GM23338 (cell line): ENCODE data around the gene CRELD1. TPM values are rescaled to one million over a fixed set of nuclear protein-coding genes. Genes with fewer than 3 reads are reported as not detected.
A peak's percentile ranks its signal among the peaks of the same experiment; 100 is the strongest.

ENCODE experiments used
- ATAC-seq: fragments of 200-7000 bp; cut with Tn5 transposase; 3 replicates; pipeline ENCODE4 v1.9.1; 2020
- DNase-seq: peaks from one replicate; pipeline ENCODE4 v3.0.0-alpha.2; 2015; ENCODE audit warnings: low spot score
- H2AFZ ChIP-seq: fragments of 200-600 bp; sonication (generic); 2 replicates; pipeline ENCODE4 v1.8.0; 2016; ENCODE audit warnings: antibody characterized with exemption, mild to moderate bottlenecking, moderate library complexity
- H3F3A ChIP-seq: fragments of 200-600 bp; sonication (generic); replicated peaks from 2 replicates; pipeline ENCODE4 v1.8.0; 2017; ENCODE audit warnings: antibody characterized with exemption, mixed run types, low read depth
- H3K27ac ChIP-seq: fragments of 200-600 bp; sonication (generic); 2 replicates; pipeline ENCODE4 v1.6.1; 2016; ENCODE audit warnings: low read depth
- H3K27me3 ChIP-seq: fragments of 200-600 bp; sonication (generic); 2 replicates; pipeline ENCODE4 v1.8.0; 2016; ENCODE audit warnings: mild to moderate bottlenecking, mixed run types, moderate library complexity; ENCODE audit not compliant: insufficient read depth
- H3K36me3 ChIP-seq: fragments of 200-600 bp; sonication (generic); 2 replicates; pipeline ENCODE4 v1.8.0; 2016; ENCODE audit warnings: mild to moderate bottlenecking; ENCODE audit not compliant: insufficient read depth
- H3K4me1 ChIP-seq: fragments of 200-600 bp; sonication (generic); 2 replicates; pipeline ENCODE4 v1.8.0; 2016; ENCODE audit warnings: mild to moderate bottlenecking, moderate library complexity; ENCODE audit not compliant: insufficient read depth
- H3K4me2 ChIP-seq: fragments of 200-600 bp; sonication (generic); 2 replicates; pipeline ENCODE4 v1.7.1; 2017; ENCODE audit warnings: mixed run types
- H3K4me3 ChIP-seq: fragments of 200-600 bp; sonication (generic); 2 replicates; pipeline ENCODE4 v1.6.1; 2016; ENCODE audit warnings: mixed run types
- H3K79me2 ChIP-seq: fragments of 200-600 bp; sonication (generic); replicated peaks from 2 replicates; pipeline ENCODE4 v1.8.0; 2017; ENCODE audit warnings: mild to moderate bottlenecking; ENCODE audit not compliant: insufficient read depth
- H3K9me2 ChIP-seq: fragments of 200-600 bp; sonication (generic); 2 replicates; pipeline ENCODE4 v1.8.0; 2017; ENCODE audit not compliant: insufficient read depth
- H4K20me1 ChIP-seq: fragments of 200-600 bp; sonication (generic); replicated peaks from 2 replicates; pipeline ENCODE4 v1.8.0; 2017; ENCODE audit warnings: mild to moderate bottlenecking; ENCODE audit not compliant: insufficient read depth
- H3K27ac Mint-ChIP-seq: 2 replicates; pipeline ENCODE4 v1.8.0; 2020; ENCODE audit warnings: inconsistent platforms, mild to moderate bottlenecking, moderate library complexity, mixed read lengths
- H3K27me3 Mint-ChIP-seq: 3 replicates; pipeline ENCODE4 v1.8.0; 2022; ENCODE audit warnings: low read depth, mild to moderate bottlenecking, moderate library complexity, mixed read lengths, inconsistent platforms; ENCODE audit not compliant: insufficient read depth, poor library complexity
- H3K36me3 Mint-ChIP-seq: 3 replicates; pipeline ENCODE4 v1.8.0; 2021; ENCODE audit warnings: low read depth, mild to moderate bottlenecking, inconsistent platforms, moderate library complexity, mixed read lengths
- H3K4me1 Mint-ChIP-seq: 3 replicates; pipeline ENCODE4 v1.8.0; 2020; ENCODE audit warnings: mild to moderate bottlenecking, inconsistent platforms, mixed read lengths
- H3K4me3 Mint-ChIP-seq: 3 replicates; pipeline ENCODE4 v1.8.0; 2021; ENCODE audit warnings: moderate library complexity, mild to moderate bottlenecking, inconsistent platforms, mixed read lengths
- H3K9me3 Mint-ChIP-seq: 3 replicates; pipeline ENCODE4 v1.8.0; 2020; ENCODE audit warnings: moderate library complexity, mild to moderate bottlenecking, inconsistent platforms, mixed read lengths
- CREB1 ChIP-seq: fragments of 250-450 bp; sonication (Bioruptor Pico); IDR thresholded peaks from 2 replicates; pipeline ENCODE4 v1.5.0; 2020; ENCODE audit warnings: low read depth, mild to moderate bottlenecking, moderate library complexity
- EZH2 ChIP-seq: fragments of 200-600 bp; sonication (generic); IDR thresholded peaks from one replicate; pipeline ENCODE4 v1.8.0; 2017; ENCODE audit warnings: antibody characterized with exemption, mild to moderate bottlenecking, low read depth; ENCODE audit not compliant: unreplicated experiment
- EZH2phosphoT487 ChIP-seq: fragments of 200-600 bp; sonication (generic); IDR thresholded peaks from one replicate; pipeline ENCODE4 v1.8.1; 2018; ENCODE audit warnings: antibody characterized with exemption; ENCODE audit not compliant: unreplicated experiment
- NANOG ChIP-seq: IDR thresholded peaks from 2 replicates; pipeline ENCODE4 v1.6.1; 2016; ENCODE audit warnings: antibody characterized with exemption, borderline replicate concordance
- STAT1 ChIP-seq: IDR thresholded peaks from one replicate; pipeline ENCODE4 v1.6.1; 2016; ENCODE audit warnings: antibody characterized with exemption; ENCODE audit not compliant: unreplicated experiment
- ZNF331 ChIP-seq: fragments of 250-450 bp; sonication (Bioruptor Pico); IDR thresholded peaks from 2 replicates; pipeline ENCODE4 v1.5.0; 2020; ENCODE audit warnings: low read depth, mild to moderate bottlenecking, moderate library complexity
- polyA plus RNA-seq: library from polyadenylated mRNA; unstranded; fragments of >200 nt; fragmentation: Nextera tagmentation; extraction: Ambion mirVana; gene quantifications from 2 replicates; pipeline ENCODE4 v1.2.1, GENCODE V29; 2016
- total RNA-seq: library from RNA; depleted of rRNA; stranded (reverse); fragments of >200 nt; shearing (Covaris generic); gene quantifications from 2 replicates; pipeline ENCODE4 v1.2.3, GENCODE V29; 2014
- TF ChIP-seq, protein P1 (sequence below): IDR thresholded peaks from 2 replicates; pipeline ENCODE4 v1.6.1; 2016; ENCODE audit warnings: antibody characterized with exemption
- TF ChIP-seq, protein P2 (sequence below), 2 experiments: fragments of 200-600 bp in 1 of 2; sonication (generic) in 1 of 2; conservative IDR thresholded peaks; 2 replicates each; pipeline versions ENCODE4 v1.5.1 to v1.6.1; 2016 to 2017; ENCODE audit warnings: antibody characterized with exemption in 2 of 2, low read depth in 2 of 2, mild to moderate bottlenecking in 2 of 2, moderate library complexity in 1 of 2
- TF ChIP-seq, protein P3 (sequence below): fragments of 250-450 bp; sonication (Bioruptor Pico); IDR thresholded peaks from 2 replicates; pipeline ENCODE4 v1.5.0; 2020; ENCODE audit warnings: mild to moderate bottlenecking, moderate library complexity

The CRELD1 gene
- total and polyA plus RNA-seq, 2 experiments from 2014 or later, result 11.5 to 13.1 TPM

DNA sequence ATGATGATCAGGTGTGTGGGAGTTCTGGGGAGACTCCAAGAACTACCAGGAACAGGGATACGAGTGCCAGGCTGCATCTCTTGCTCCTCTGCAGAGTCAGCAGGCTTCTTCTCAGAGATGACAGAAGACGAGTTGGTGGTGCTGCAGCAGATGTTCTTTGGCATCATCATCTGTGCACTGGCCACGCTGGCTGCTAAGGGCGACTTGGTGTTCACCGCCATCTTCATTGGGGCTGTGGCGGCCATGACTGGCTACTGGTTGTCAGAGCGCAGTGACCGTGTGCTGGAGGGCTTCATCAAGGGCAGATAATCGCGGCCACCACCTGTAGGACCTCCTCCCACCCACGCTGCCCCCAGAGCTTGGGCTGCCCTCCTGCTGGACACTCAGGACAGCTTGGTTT is 10.6 kb downstream of the CRELD1 start:
- H3K4me1 ChIP-seq, result peaks cover 5% of the 10 kb centered on the region; the same call in 1 of the 2 replicates
- DNase-seq (no peak), ATAC-seq (no peak)
- no peak overlapping the region for H2AFZ ChIP-seq
- peaks cover 17% of the 10 kb centered on the region for H3K27me3 Mint-ChIP-seq
- H3K4me3 Mint-ChIP-seq, result no peak overlapping the region
- no peak overlapping the region for H3K27ac ChIP-seq
- no peaks in the 10 kb centered on the region; the same call in 1 of the 2 replicates for H3F3A ChIP-seq
- no peak overlapping the region for H3K4me3 ChIP-seq
- no peak overlapping the region for H3K27ac Mint-ChIP-seq
- H3K79me2 ChIP-seq, result no peaks in the 10 kb centered on the region
- H3K9me3 Mint-ChIP-seq, result no peaks in the 10 kb centered on the region; the same call in 2 of the 3 replicates
- H4K20me1 ChIP-seq, result no peaks in the 10 kb centered on the region
- H3K4me2 ChIP-seq, result no peak overlapping the region
- peaks cover 10% of the 10 kb centered on the region; the same call in 2 of the 3 replicates for H3K36me3 Mint-ChIP-seq
- no peaks in the 10 kb centered on the region for H3K9me2 ChIP-seq
- no peaks in the 10 kb centered on the region for H3K36me3 ChIP-seq
- no peaks in the 10 kb centered on the region; the same call in 1 of the 2 replicates for H3K27me3 ChIP-seq
- TF ChIP-seq, protein P1, sequence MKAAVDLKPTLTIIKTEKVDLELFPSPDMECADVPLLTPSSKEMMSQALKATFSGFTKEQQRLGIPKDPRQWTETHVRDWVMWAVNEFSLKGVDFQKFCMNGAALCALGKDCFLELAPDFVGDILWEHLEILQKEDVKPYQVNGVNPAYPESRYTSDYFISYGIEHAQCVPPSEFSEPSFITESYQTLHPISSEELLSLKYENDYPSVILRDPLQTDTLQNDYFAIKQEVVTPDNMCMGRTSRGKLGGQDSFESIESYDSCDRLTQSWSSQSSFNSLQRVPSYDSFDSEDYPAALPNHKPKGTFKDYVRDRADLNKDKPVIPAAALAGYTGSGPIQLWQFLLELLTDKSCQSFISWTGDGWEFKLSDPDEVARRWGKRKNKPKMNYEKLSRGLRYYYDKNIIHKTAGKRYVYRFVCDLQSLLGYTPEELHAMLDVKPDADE, result no peak
- TF ChIP-seq CREB1, result no peak
- TF ChIP-seq NANOG, result no peak
- no peak for TF ChIP-seq EZH2
- TF ChIP-seq EZH2phosphoT487, result no peak
- TF ChIP-seq, protein P2, sequence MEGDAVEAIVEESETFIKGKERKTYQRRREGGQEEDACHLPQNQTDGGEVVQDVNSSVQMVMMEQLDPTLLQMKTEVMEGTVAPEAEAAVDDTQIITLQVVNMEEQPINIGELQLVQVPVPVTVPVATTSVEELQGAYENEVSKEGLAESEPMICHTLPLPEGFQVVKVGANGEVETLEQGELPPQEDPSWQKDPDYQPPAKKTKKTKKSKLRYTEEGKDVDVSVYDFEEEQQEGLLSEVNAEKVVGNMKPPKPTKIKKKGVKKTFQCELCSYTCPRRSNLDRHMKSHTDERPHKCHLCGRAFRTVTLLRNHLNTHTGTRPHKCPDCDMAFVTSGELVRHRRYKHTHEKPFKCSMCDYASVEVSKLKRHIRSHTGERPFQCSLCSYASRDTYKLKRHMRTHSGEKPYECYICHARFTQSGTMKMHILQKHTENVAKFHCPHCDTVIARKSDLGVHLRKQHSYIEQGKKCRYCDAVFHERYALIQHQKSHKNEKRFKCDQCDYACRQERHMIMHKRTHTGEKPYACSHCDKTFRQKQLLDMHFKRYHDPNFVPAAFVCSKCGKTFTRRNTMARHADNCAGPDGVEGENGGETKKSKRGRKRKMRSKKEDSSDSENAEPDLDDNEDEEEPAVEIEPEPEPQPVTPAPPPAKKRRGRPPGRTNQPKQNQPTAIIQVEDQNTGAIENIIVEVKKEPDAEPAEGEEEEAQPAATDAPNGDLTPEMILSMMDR (conservative IDR thresholded peaks at IDR 0.05; ENCODE audit: low read depth in 2 of 2), result no peak
- TF ChIP-seq STAT1, result no peak
- TF ChIP-seq ZNF331 (CRISPR knock-in tag), result no peak
- no peaks in the 10 kb centered on the region for H3K4me1 Mint-ChIP-seq

DNA sequence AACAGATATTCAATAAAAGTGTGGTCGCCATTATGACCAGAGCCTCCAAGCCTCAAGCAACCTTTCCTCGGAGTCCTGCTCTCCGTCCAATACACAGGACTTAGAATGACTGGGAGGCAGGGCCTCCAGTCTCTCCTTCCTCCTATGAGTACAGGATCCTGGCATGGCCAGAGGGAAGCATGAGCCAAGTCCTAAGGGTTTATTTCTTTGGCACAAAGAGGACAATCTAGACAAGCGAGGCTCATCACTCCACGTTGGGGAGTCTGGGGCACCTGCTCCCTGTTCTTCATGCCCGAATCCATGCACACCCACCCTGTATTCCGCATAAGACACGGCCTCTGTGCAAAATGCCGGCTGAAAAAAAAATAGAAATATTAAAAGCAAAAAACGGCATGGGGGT is 11.7 kb downstream of the CRELD1 start:
- peak overlapping the region; percentile 57 for H3K4me3 Mint-ChIP-seq
- no peak overlapping the region for H3K27ac Mint-ChIP-seq
- peaks cover 12% of the 10 kb centered on the region for H3K36me3 Mint-ChIP-seq
- Histone ChIP-seq H3K9me2 (no peaks in the 10 kb centered on the region), H4K20me1 (no peaks in the 10 kb centered on the region), H2AFZ (no peak overlapping the region), H3F3A (no peaks in the 10 kb centered on the region; the same call in 1 of the 2 replicates), H3K4me3 (no peak overlapping the region), H3K4me1 (peaks cover 5% of the 10 kb centered on the region; the same call in 1 of the 2 replicates), H3K27me3 (no peaks in the 10 kb centered on the region; the same call in 1 of the 2 replicates), H3K36me3 (no peaks in the 10 kb centered on the region), H3K4me2 (peak overlapping the region; percentile 91; the same call in 1 of the 2 replicates), H3K79me2 (no peaks in the 10 kb centered on the region), H3K27ac (no peak overlapping the region)
- H3K27me3 Mint-ChIP-seq, result peaks cover 19% of the 10 kb centered on the region
- ATAC-seq, result no peak
- DNase-seq, result no peak
- no peaks in the 10 kb centered on the region for H3K4me1 Mint-ChIP-seq
- H3K9me3 Mint-ChIP-seq, result no peaks in the 10 kb centered on the region; the same call in 2 of the 3 replicates
- TF ChIP-seq, protein P3, sequence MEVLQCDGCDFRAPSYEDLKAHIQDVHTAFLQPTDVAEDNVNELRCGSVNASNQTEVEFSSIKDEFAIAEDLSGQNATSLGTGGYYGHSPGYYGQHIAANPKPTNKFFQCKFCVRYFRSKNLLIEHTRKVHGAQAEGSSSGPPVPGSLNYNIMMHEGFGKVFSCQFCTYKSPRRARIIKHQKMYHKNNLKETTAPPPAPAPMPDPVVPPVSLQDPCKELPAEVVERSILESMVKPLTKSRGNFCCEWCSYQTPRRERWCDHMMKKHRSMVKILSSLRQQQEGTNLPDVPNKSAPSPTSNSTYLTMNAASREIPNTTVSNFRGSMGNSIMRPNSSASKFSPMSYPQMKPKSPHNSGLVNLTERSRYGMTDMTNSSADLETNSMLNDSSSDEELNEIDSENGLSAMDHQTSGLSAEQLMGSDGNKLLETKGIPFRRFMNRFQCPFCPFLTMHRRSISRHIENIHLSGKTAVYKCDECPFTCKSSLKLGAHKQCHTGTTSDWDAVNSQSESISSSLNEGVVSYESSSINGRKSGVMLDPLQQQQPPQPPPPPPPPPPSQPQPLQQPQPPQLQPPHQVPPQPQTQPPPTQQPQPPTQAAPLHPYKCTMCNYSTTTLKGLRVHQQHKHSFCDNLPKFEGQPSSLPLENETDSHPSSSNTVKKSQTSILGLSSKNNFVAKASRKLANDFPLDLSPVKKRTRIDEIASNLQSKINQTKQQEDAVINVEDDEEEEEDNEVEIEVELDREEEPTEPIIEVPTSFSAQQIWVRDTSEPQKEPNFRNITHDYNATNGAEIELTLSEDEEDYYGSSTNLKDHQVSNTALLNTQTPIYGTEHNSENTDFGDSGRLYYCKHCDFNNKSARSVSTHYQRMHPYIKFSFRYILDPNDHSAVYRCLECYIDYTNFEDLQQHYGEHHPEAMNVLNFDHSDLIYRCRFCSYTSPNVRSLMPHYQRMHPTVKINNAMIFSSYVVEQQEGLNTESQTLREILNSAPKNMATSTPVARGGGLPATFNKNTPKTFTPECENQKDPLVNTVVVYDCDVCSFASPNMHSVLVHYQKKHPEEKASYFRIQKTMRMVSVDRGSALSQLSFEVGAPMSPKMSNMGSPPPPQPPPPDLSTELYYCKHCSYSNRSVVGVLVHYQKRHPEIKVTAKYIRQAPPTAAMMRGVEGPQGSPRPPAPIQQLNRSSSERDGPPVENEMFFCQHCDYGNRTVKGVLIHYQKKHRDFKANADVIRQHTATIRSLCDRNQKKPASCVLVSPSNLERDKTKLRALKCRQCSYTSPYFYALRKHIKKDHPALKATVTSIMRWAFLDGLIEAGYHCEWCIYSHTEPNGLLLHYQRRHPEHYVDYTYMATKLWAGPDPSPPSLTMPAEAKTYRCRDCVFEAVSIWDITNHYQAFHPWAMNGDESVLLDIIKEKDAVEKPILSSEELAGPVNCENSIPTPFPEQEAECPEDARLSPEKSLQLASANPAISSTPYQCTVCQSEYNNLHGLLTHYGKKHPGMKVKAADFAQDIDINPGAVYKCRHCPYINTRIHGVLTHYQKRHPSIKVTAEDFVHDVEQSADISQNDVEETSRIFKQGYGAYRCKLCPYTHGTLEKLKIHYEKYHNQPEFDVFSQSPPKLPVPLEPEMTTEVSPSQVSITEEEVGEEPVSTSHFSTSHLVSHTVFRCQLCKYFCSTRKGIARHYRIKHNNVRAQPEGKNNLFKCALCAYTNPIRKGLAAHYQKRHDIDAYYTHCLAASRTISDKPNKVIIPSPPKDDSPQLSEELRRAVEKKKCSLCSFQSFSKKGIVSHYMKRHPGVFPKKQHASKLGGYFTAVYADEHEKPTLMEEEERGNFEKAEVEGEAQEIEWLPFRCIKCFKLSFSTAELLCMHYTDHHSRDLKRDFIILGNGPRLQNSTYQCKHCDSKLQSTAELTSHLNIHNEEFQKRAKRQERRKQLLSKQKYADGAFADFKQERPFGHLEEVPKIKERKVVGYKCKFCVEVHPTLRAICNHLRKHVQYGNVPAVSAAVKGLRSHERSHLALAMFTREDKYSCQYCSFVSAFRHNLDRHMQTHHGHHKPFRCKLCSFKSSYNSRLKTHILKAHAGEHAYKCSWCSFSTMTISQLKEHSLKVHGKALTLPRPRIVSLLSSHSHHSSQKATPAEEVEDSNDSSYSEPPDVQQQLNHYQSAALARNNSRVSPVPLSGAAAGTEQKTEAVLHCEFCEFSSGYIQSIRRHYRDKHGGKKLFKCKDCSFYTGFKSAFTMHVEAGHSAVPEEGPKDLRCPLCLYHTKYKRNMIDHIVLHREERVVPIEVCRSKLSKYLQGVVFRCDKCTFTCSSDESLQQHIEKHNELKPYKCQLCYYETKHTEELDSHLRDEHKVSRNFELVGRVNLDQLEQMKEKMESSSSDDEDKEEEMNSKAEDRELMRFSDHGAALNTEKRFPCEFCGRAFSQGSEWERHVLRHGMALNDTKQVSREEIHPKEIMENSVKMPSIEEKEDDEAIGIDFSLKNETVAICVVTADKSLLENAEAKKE (CRISPR knock-in tag), result no peak
- no peak for TF ChIP-seq CREB1
- no peak for TF ChIP-seq EZH2phosphoT487
- TF ChIP-seq, protein P2 (conservative IDR thresholded peaks at IDR 0.05; ENCODE audit: low read depth in 2 of 2), result no peak
